HepG2 (cell line): Measurements from ENCODE around the gene PTPN14.

Source experiments
- RAD51 ChIP-seq: fragments of 450-650 bp; IDR thresholded peaks from 2 replicates; pipeline ENCODE4 v1.6.1; 2016; ENCODE audit warnings: borderline replicate concordance
- REST ChIP-seq, 2 experiments: IDR thresholded peaks; 2 replicates each; pipeline ENCODE4 v1.6.1; 2011 to 2012; ENCODE audit warnings: low read length in 2 of 2, borderline replicate concordance in 1 of 2, low read depth in 1 of 2, mild to moderate bottlenecking in 1 of 2, moderate library complexity in 1 of 2
- ZBTB43 ChIP-seq: sonication (generic); formaldehyde crosslinking; conservative IDR thresholded peaks from 2 replicates; pipeline ENCODE4 v1.4.0; 2020; ENCODE audit warnings: missing genetic modification reagents
- ZNF674 ChIP-seq: sonication (generic); formaldehyde crosslinking; IDR thresholded peaks from 2 replicates; pipeline ENCODE4 v1.5.0; 2020; ENCODE audit warnings: low read depth, mild to moderate bottlenecking, missing genetic modification reagents

- TF ChIP-seq RAD51 (no peak), ZNF674 (CRISPR knock-in tag) (no peak), REST (IDR thresholded peaks at IDR 0.05; ENCODE audit: borderline replicate concordance in 1 of 2, low read depth in 1 of 2, low read length in 2 of 2) (no peak), ZBTB43 (CRISPR knock-in tag) (no peak)
Observed at GRCh38 chr1:214546084-214546483, 5.3 kb downstream of the PTPN14 start.
